AG08395 (cell line): ENCODE data around the gene CCDC68.

Experiments used
- DNase-seq: peaks from one replicate; pipeline ENCODE4 v3.0.0; 2012; ENCODE audit warnings: mixed read lengths, low spot score

The CCDC68 gene

DNA sequence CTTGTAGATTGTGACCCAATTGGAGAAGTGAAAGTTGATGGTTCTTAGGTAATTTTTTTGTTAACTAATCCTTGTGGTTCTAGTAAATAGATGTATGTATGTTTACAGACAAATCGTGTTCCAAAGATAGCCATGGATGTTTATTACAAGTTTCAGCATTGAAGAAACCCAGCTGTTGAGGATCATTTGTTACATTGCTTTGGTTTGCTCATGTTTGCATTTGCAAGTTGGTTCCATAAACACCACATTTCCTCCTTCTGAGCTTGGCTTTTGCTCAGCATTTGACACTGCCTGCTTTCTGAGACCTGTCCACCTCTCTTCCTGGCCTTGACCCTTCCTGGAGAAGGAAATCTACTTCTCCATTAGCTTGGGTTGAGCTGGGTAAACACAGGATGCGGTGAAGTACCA lies 1.8 kb upstream of the CCDC68 start:
- no peak for DNase-seq

DNA sequence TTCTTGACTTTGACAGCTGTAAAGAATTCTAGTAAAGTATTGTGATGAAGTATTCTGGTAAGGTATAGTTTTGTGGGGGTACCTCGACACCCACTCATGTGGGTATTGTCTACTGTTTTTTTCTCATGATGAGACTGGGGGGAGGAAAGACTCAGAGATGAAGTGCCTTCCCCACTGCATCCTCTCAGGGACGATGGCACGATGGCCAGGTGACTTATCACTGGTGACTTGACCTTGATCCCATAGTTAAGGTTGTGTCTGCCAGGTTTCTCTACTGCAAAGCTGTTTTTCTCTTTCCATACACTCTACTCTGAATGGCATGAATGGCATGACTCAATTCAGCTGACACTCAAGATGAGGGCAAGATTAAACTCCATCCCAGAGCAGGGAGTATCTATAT lies 936 bp upstream of the CCDC68 start:
- no peak for DNase-seq

DNA sequence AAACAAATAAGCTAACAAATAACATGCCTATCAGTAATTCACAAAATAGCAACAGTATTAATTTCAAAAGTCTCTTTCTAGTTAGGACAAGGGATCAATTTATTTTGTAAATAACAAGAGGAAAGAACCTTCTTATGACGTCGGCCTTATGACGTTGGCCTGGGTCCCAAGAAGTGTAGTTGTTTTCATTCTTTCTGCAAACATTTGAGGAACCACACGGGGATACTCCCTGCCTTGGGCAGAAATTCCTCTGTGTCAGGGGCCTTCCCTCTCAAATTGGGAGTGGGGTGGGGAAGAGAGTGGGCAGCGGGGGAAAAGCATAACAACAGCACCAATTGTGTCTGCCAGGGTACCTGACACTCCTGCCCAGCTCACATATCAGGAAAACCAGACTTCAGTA lies 1.3 kb downstream of the CCDC68 start:
- no peak for DNase-seq

DNA sequence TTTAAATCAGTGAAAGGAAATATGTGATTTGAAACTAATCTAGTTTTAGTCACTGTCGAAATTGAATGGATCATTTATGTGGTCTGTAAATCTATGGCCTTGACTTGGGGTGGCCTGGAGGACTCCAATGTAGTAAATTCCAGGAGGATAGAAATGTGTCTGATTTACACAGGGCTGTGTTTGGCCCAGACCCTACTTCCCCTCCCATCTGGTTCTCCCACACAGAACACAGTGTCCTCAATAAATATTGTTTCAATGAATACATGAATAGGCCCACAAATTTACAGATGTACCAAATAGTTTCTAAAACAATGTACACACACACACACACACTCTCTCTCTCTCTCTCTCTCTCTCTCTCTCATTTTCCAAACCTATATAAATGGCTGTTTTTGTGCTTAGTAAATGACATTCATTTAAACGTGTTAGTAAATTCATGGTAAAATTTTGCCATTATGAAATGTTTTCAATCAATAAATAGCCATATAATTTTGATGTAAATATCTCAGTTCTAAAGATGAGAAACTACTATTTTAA lies 1.9 kb downstream of the CCDC68 start:
- no peak for DNase-seq

DNA sequence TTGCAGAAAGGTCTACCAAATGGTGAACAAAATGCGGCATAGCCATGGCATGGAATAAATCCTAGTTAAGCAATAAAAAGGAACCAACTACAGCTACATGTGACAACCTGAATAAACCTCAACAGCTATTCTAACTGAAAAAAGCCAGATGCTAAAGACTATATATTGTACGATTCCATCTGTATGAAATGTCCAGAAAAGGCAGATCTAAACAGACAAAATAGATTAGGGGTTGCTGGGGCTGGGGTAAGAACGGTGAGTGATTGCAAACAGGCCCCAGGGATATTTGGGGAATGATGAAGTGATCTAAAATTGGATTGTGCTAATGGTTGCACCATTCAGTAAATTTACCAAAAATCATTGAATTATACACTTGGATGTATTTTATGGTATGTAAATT lies 2.8 kb downstream of the CCDC68 start:
- no peak for DNase-seq

DNA sequence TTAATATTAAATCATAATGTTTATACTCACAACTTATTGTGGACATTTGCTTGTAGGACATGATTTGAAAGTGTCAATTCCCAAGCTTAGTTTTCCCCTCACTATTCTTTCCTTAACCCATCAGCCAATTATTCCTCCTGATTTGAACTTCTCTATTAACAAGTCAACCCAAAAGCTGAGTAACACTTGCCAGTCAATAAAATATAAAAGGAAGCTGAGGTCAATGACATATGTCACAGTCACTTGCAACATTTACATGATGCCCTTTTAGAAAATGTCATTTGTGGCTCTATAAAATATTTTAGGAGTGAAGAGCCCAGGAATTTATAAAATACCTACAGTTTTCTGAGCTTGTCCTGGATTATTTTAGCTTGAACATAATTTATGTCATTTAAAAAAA lies 7.2 kb downstream of the CCDC68 start:
- no peak for DNase-seq

DNA sequence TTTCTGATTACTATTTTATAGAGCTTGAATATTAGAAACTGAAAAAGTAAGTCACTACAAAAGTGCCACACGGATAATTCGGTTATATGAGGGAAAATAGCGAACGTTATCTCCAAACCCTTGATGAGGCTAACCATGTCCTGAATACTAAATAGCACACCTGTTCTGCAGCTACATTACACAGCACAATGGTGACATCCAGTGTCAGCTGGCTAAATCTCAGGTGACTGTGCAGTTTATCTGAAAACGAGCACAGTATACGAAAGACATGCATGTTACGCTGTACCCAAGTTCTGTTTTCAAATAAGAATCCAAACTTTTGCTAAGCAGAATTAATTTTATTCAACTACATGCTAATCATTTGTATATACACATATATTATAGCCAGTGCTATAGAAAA lies 9.0 kb downstream of the CCDC68 start:
- no peak for DNase-seq

DNA sequence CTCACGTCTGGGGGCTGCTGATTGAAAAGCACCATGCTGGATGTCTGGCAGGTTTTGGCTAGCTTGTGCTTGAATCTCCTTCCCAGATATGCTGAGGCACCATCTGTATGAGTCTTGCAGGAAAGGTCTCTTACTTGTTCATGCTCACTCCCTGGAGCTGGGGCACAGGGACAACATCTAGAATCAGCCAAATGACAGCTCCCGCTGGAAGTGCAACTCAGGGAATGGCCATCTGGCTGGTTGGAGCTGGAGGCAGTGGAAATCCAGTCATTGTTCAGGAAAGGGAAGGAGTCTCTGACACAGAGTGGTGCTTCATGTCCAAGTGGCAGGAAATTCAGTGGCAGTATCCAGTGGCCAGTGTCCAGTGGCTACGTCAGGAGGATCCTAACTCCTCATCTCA lies 9.7 kb downstream of the CCDC68 start:
- no peak for DNase-seq

DNA sequence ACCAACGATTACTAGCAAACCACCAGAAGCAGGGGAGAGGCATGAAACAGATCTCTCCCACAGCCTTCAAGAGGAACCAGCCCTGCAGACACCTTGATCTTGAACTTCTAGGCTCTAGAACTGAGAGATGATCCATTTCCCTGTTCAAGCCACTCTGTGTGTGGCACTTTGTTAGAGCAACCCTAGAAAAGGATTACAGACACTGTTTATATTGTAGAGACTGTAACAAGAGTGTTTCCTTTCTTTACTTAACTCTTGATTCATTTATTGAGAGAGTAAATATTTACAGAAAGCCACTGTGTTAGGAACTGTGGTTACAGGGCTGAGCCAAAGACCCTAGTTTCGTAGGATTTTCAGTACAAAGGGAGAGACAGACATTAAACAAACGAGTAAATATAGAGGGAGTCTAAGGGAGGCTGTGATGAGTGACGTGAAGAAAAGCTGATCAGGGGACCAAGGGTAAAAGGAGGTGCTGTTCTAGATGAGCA lies 10.9 kb downstream of the CCDC68 start:
- no peak for DNase-seq

DNA sequence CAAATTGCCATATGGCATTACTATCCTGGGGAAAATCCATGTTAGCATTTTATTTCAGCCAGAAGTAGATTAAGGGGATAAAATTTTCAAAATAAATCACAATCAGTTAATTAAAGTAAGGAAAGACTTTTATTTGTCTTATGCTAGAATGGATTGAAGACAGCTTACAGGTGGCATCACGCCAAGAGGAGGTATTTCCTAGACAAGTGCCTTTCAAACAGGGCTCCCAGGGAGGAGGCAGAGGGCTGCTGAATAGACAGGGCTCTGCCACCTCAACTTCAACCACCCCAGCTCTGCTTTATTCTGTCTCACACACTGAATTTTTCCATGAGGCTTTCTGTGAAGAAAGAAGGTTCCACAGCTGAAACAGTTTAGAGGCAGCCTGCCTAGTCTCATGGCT lies 12.2 kb downstream of the CCDC68 start:
- no peak for DNase-seq

DNA sequence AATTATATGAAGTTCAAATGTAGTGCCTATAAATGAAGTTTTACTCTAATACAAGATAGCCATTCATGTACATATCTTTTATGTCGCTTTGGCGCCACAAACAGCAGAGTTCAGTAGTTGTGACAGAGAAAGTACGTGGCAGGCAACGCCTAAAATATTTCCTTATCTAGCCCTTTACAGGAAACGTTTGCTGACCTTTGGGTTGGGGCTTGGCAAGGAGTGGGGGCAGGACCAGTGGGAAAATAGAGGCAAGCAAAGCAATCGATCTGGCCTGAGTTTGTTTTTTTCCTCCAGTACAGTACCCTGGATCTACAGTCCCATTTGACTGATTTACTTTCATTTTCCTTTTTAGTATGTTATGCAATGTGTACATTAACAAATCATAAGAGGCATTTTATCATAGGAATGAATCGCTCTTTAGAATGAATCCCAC lies 13.1 kb downstream of the CCDC68 start:
- no peak for DNase-seq

DNA sequence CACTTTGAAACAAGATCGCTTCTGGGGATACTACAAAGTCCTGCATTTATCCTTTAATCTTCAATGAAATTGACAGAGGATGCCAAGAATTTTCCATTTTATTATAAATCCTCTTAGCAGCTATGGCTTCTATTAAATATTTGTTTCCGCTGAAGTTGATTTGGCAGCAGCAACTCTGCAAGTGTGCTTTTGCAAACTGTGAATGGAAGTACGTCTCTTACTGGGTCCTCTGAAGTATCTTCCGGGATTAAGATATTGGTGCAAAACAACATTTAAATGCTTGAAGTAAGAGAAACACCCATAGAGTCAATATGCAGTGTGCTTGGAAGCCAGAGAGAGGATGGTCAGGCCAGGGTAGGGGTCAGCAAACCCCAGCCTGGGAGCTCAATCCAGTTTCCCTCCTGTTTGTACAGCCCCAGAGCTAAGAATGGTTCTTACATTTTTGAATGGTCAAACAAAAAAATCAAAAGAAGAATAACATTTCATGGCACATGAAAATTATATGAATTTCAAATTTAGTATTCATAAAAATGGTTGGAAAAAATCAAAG lies 13.6 kb downstream of the CCDC68 start:
- no peak for DNase-seq

DNA sequence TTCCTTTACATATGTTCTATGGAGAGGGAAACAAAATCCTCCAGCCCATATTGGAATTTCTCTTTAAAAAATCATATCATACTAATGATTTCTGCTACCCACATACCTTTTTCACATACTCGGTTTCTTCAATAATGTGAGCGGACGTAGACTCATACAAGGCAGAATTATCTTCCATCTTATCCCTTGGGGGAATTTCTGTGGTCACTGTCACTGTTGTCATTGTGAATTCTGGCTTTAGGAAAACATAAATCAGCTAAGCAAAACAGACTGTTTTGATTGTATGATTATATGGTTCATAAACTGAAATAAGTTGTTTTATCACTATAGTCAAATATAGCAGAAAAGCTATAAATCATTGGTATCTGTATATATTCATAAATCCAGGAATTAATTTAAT lies 16.7 kb downstream of the CCDC68 start:
- DNase-seq, result no peak

DNA sequence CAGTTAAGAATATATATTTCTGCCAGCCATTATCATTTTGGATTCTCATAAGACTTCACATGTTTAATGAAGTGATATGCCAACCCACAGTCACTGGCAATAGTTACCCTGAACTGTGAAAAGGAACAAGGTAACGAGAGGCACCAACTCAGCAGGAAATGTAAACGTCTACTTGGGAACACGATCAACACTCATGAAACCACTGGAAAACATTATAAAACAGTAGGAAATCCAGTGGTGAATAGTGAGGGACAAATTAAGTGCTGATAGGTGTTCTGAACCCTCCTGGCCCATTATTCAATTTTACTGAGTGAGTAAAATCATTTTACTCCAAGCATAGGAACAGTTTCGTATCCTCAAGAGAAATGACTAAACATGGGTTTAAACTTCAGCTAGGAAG lies 17.1 kb downstream of the CCDC68 start:
- no peak for DNase-seq

DNA sequence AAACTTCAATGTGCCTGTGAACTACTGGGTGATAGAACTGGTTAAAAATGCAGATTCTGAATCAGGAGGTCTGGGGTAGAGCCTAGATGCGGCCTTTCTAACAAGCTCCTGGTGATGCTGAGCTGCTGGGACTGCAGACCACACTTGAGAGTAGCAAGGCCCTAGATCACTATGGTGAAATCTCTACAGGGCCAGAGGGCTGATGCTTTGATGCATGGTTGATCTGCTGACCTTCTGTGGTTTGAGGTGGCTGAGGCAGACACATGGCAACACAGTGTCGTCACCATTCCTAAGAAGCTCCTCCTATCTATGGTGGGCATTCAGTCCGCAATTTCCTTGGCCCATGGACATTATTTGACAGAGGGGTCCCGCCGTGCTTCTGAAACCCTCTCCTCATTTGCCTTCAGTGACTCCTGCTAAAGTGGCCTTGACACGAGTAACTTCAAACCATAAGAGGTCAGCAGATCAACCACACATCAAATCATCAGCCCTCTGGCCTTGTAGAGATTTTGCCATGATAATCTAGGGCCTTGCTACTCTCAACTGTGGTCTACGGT lies 19.8 kb downstream of the CCDC68 start:
- DNase-seq, result no peak

DNA sequence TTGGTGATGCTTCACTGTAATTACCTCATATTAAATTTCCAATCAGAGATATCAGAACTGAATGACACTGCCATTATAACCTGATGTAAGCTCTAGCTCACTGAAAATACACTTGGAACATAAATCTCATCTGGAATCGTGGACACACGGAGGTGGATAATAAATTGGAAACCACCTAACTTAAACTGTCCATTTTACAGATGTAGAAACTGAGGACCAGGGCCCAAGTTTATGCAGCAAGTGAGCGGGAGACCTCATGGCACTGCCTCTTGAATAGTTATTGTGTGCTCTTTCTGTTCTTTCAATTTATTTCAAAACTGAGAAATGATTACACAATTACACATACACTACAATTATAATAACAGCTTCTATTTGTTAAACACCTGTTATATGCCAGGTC lies 20.8 kb downstream of the CCDC68 start:
- DNase-seq, result no peak

DNA sequence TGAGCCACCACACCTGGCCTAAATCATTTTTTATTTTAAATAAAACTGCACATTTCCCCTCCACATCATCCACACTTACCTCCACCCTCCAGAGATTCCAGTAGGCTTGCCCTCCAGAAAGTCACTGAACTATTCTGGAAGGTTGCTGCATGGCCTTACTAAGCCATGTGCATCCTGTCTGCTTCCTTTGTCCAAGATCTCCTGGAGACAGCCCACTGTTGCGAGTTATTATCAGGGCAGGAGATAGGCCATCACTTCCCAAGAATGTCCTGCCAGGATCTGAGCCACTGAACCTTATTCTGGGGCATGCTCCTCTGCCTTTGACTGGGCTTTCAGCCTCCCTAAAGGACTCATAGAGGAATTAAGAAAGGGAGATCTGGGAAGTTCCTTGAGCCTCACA lies 26.8 kb downstream of the CCDC68 start:
- no peak for DNase-seq

DNA sequence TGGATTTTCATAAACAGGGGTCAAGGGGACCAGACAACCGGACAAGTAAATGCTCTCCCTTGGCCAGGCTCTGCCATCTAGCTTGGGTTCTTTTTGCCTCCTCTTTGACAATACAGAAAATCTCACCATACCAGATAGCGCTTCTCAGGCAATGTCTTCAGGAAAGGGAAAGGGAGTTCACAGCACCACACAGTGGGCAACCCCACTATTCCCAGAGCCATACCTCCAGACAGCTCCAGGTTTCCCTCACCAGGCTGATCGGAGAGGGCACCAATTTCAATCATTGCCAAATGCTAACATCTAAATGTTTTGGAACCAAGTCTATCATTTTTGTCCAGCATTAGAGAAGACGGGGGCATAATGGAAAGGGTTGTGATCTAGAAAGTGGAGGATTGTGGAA lies 28.1 kb downstream of the CCDC68 start:
- no peak for DNase-seq

DNA sequence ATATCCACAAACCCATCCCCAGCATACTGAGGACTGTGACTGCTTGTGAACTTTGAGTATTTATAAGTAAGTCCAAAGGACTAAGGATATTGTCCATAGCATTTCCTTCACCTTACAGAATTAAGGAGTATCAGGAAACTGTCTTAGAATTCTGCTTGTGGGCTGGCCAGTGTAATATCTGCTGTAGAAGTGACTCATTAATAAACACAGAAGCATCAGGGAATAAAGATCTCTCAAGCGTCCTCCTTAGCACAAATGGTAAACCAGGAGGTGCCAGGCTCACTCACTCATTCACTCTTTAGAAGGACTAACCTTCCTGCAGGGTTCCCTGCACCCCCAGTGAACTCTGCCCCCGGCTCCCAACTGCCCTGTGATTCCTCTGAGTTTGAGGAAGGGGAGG lies 31.0 kb downstream of the CCDC68 start:
- no peak for DNase-seq

DNA sequence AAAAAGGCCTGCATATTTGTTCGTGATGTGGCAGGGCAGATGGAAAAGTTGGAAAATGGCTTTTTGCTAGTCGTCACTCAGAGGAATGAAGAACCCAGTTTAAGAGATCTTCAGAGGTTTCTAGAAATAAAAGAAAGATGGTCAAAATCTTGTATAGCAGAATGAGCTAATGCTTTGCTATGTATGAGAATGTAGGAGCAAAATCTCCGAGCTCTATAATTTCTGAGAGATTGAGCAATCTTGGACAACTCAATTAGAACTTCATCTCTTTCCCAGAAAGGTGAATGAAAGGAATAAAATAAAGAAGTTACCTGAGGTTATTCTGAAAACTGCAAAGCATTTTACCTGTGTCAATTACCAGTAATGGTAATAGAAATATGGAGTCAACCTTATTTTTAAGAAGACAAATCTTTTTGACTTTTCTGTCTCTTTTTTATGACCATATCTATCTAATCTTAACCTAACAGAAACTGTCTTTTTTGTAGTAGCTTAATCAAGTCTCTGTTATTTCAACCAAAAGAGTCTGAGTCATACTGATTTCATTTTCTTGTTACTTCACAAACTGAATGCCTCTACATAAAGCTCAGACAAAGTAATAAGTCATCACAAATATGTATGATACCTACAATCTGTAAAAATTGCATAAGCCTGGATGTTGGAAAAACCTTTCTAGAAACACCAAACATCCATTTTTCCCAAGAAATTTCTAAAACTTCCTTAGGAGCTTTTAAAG lies 32.5 kb downstream of the CCDC68 start:
- no peak for DNase-seq

DNA sequence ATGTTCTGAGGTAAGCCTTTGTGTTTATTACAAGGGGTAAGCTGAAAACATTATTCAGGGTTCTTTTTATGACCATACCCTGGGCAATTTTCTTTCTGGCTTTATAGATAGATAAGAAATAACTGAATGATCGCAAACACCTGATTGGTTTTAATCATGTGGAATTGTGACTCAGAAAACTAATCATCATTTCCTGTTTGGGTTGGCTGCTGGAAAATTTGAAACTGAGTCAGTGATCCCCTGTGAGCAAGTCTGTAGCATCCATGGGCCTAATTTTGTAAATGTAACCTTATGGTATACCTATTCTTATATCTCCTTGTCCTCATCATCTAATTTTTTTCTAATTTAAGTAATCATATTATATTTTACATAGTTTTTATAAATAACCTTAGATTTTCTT lies 34.3 kb downstream of the CCDC68 start:
- no peak for DNase-seq

DNA sequence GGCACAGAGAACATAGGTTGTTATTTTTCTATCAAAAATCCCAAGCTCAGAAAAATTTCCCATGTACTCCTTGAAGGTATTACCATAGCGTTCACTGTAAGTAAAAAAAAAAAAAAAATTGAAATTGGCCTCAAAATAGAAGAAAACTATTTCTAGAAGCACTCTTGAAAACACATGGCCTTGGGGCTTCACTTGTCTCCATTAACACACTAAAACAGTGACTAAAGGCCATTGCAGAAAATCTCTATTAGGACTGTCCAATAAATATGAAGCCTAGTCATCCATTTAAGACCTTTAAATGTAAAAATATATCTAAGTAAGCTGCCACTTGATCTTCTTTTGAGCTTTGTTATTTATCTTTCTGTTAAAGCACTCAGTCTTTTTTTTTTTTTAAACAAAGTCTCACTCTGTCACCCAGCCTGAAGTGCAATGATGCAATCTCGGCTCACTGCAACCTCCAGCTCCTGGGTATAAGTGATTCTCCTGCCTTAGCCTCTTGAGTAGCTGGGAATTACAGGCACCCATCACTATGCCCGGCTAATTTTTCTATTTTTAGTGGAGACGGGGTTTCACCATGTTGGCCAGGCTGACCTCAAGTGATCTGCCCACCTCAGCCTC lies 35.8 kb downstream of the CCDC68 start:
- DNase-seq, result no peak

DNA sequence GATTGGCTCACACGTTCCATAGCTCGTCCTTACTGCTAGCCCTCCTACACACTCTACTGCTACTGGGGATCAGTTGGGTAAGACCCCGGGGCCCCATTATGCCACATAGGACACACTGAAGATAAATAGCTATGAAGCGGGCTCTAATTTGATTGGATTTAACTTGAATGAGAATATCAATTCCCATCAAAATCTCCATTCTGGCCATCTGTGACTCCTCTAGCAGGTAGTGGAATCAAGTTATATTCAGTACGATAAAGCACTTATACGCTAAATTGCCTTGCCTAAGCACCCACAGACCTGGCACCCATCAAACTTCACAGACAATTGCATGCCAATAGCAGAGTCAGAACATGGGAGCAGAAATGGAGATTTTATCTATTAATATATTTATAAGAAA lies 39.8 kb downstream of the CCDC68 start:
- DNase-seq, result no peak
